Measurements from ENCODE around the gene SLC38A5. TPM values are rescaled to one million over a fixed set of nuclear protein-coding genes. Genes with fewer than 3 reads are reported as not detected.
"Not testable (repeated sequence)": the region's sequence is repeated elsewhere in the genome, so short reads cannot be mapped to it uniquely, and the experiment has no call there.

Gene SLC38A5
- polyA plus RNA-seq, 1 experiment: 5.3 TPM

GRCh38 chrX:48450076-48450475 is 20.0 kb downstream of the SLC38A5 start:
- ChIA-PET POLR2A (no interaction called here), CTCF (no interaction called here)
- no peaks in the 10 kb centered on the region for H3K36me3 ChIP-seq (ENCODE audit: control insufficient read depth, insufficient read depth, low read length)
- no peaks in the 10 kb centered on the region for H3K27me3 ChIP-seq (ENCODE audit: control insufficient read depth, insufficient read depth, low read length)
- H3K4me3 ChIP-seq (ENCODE audit: low read depth, low read length): no peak overlapping the region
- no peak for DNase-seq (ENCODE audit: low read depth)
- TF ChIP-seq, protein P1, sequence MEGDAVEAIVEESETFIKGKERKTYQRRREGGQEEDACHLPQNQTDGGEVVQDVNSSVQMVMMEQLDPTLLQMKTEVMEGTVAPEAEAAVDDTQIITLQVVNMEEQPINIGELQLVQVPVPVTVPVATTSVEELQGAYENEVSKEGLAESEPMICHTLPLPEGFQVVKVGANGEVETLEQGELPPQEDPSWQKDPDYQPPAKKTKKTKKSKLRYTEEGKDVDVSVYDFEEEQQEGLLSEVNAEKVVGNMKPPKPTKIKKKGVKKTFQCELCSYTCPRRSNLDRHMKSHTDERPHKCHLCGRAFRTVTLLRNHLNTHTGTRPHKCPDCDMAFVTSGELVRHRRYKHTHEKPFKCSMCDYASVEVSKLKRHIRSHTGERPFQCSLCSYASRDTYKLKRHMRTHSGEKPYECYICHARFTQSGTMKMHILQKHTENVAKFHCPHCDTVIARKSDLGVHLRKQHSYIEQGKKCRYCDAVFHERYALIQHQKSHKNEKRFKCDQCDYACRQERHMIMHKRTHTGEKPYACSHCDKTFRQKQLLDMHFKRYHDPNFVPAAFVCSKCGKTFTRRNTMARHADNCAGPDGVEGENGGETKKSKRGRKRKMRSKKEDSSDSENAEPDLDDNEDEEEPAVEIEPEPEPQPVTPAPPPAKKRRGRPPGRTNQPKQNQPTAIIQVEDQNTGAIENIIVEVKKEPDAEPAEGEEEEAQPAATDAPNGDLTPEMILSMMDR (IDR thresholded peaks at IDR 0.05; ENCODE audit: insufficient read depth, low read depth, low read length): no peak

- H3K36me3 ChIP-seq (ENCODE audit: control insufficient read depth, insufficient read depth, low read length); H3K4me3 ChIP-seq (ENCODE audit: low read depth, low read length); POLR2A ChIA-PET; DNase-seq (ENCODE audit: low read depth); CTCF ChIA-PET; H3K27me3 ChIP-seq (ENCODE audit: control insufficient read depth, insufficient read depth, low read length): not testable (repeated sequence)
Observed at GRCh38 chrX:48447201-48447600, 22.9 kb downstream of the SLC38A5 start.

DNA sequence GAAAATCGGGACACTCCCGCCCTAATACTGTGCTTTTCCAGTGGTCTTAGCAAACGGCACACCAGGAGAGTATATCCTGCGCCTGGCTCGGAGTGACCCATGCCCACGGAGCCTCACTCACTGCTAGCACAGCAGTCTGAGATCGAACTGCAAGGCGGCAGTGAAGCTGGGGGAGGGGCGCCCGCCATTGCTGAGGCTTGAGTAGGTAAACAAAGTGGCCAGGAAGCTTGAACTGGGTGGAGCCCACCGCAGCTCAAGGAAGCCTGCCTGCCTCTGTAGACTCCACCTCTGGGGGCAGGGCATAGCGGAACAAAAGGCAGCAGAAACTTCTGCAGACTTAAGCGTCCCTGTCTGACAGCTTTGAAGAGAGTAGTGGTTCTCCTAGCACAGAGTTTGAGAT is 36.3 kb downstream of the SLC38A5 start:
- DNase-seq (ENCODE audit: low read depth); CTCF ChIA-PET; POLR2A ChIA-PET; H3K27me3 ChIP-seq (ENCODE audit: control insufficient read depth, insufficient read depth, low read length); H3K4me3 ChIP-seq (ENCODE audit: low read depth, low read length); H3K36me3 ChIP-seq (ENCODE audit: control insufficient read depth, insufficient read depth, low read length): not testable (repeated sequence)

DNA sequence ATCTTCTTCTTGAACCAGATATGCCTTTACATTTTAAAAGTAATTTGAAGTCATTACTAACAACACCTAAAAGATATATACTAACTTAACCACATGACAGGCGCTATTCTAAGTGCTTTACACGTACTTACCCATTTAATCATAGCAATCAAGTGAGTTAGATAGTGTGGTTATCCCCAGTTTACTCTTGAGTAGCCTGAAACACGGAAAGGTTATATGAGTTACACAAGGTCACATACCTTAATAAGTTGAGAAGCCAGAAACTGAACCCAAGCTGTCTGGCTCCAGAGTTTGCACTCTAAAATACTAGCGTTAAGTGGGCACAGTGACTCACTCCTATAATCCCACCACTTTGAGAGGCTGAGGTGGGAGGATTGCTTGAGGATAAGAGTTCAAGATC is 39.9 kb downstream of the SLC38A5 start:
- CTCF ChIA-PET; H3K36me3 ChIP-seq (ENCODE audit: control insufficient read depth, insufficient read depth, low read length); DNase-seq (ENCODE audit: low read depth); POLR2A ChIA-PET; H3K27me3 ChIP-seq (ENCODE audit: control insufficient read depth, insufficient read depth, low read length); H3K4me3 ChIP-seq (ENCODE audit: low read depth, low read length): not testable (repeated sequence)

GRCh38 chrX:48429606-48430005 is 40.5 kb downstream of the SLC38A5 start:
- H3K4me3 ChIP-seq (ENCODE audit: low read depth, low read length); CTCF ChIA-PET; POLR2A ChIA-PET: not testable (repeated sequence)

DNA sequence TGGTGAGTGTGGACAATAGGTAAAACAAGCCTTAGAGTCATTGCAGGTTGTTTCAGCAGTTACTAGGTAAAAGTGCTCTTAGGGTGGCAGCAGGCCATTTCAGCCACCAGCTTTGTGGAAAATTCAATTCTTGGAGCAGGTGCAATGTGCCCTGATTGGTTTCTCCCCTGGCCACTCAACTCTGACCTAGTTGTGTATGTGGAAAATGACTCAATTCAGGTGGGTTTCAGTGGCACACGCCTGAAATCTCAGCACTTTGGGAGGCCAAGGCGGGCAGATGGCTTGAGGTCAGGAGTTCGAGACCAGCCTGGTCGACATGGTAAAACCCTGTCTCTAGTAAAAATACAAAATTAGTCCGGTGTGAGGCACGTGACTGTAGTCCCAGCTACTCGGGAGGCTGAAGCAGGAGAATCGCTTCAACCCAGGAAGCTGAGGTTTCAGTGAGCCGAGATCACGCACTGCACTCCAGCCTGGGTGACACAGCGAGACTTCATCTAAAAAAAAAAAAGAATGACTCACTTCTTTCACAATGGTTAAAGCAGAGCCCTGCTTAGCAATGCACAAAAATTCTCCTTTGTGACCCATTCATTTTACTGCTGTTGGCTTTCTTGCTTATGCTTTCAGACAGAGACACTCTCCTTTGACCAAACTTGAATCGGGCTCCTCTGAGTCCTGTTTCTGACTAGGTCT is 42.9 kb downstream of the SLC38A5 start:
- H3K4me3 ChIP-seq (ENCODE audit: low read depth, low read length); CTCF ChIA-PET; H3K36me3 ChIP-seq (ENCODE audit: control insufficient read depth, insufficient read depth, low read length); DNase-seq (ENCODE audit: low read depth); POLR2A ChIA-PET; H3K27me3 ChIP-seq (ENCODE audit: control insufficient read depth, insufficient read depth, low read length): not testable (repeated sequence)

More at GRCh38 chrX:48429606-48430005, 40.5 kb downstream of the SLC38A5 start:
- H3K27me3 ChIP-seq (ENCODE audit: control insufficient read depth, insufficient read depth, low read length); DNase-seq (ENCODE audit: low read depth); H3K36me3 ChIP-seq (ENCODE audit: control insufficient read depth, insufficient read depth, low read length): not testable (repeated sequence)

- H3K4me3 ChIP-seq (ENCODE audit: low read depth, low read length); H3K36me3 ChIP-seq (ENCODE audit: control insufficient read depth, insufficient read depth, low read length); DNase-seq (ENCODE audit: low read depth); CTCF ChIA-PET; H3K27me3 ChIP-seq (ENCODE audit: control insufficient read depth, insufficient read depth, low read length); POLR2A ChIA-PET: not testable (repeated sequence)
Observed at GRCh38 chrX:48411860-48412259, 58.2 kb downstream of the SLC38A5 start, which contains the start of gene SSX4B. TSS of gene SSX4B (minus strand) at chrX:48411960. CDS start at chrX:48411372, 588 bp downstream.

Small RNAs within 50 kb of the gene (small RNA-seq; reads per million reads assigned to genes)
- not detected for gene AL606490.4 (ENCODE audit: insufficient read length, low read depth, low replicate concordance)

Other genes starting within 250 kb of the SLC38A5 start
- gene SSX1, start 214.9 kb downstream of the SLC38A5 start, polyA plus RNA-seq (2011; rRNA removed): not detected in 2 replicates
- not detected in 2 replicates for gene SSX3, start 113.6 kb downstream of the SLC38A5 start, polyA plus RNA-seq (2011; rRNA removed)
- gene SSX4, start 86.7 kb downstream of the SLC38A5 start, polyA plus RNA-seq (2011; rRNA removed): not detected in 2 replicates
- not detected in 2 replicates for gene SSX4B, start 58.3 kb downstream of the SLC38A5 start, polyA plus RNA-seq (2011; rRNA removed)
- gene FTSJ1, start 5.9 kb upstream of the SLC38A5 start, polyA plus RNA-seq (2011; rRNA removed): 24.5 and 44.3 TPM in 2 replicates
- gene PORCN, start 38.7 kb upstream of the SLC38A5 start, polyA plus RNA-seq (2011; rRNA removed): 9.9 and 18.0 TPM in 2 replicates
- 28.3 and 36.1 TPM in 2 replicates for gene EBP, start 51.5 kb upstream of the SLC38A5 start, polyA plus RNA-seq (2011; rRNA removed)
- 10.6 and 17.8 TPM in 2 replicates for gene TBC1D25, start 69.5 kb upstream of the SLC38A5 start, polyA plus RNA-seq (2011; rRNA removed)
- 333 and 406 TPM in 2 replicates for gene RBM3, start 104.2 kb upstream of the SLC38A5 start, polyA plus RNA-seq (2011; rRNA removed)
- gene WDR13, start 127.2 kb upstream of the SLC38A5 start, polyA plus RNA-seq (2011; rRNA removed): 41.8 and 119 TPM in 2 replicates
- 0.06 and 0.12 TPM in 2 replicates for gene WAS, start 213.5 kb upstream of the SLC38A5 start, polyA plus RNA-seq (2011; rRNA removed)
- 4.1 and 9.7 TPM in 2 replicates for gene SUV39H1, start 226.5 kb upstream of the SLC38A5 start, polyA plus RNA-seq (2011; rRNA removed)